Stimulated activated CD4-positive, alpha-beta T cell treated with anti-CD3 and anti-CD28 coated beads, Interleukin-4, amount 100 ng/mL, for 48 hours (primary cell): ENCODE measurements around the gene RUVBL1.

Source experiments
- DNase-seq, 2 donors: peaks; one replicate each; pipeline ENCODE4 v3.0.0-alpha.2; 2020; ENCODE audit warnings: low read depth in 2 of 2

Gene RUVBL1

GRCh38 chr3:128083396-128083795, 40.2 kb downstream of the RUVBL1 start:
- no peak for DNase-seq

- DNase-seq = no peak
Observed at GRCh38 chr3:128082546-128082945, 41.1 kb downstream of the RUVBL1 start.

- DNase-seq = no peak
Observed at GRCh38 chr3:128081846-128082245, 41.8 kb downstream of the RUVBL1 start.

GRCh38 chr3:128081226-128081625, 42.4 kb downstream of the RUVBL1 start:
- DNase-seq = no peak

GRCh38 chr3:128080323-128081080, 43.1 kb downstream of the RUVBL1 start:
- DNase-seq = no peak

GRCh38 chr3:128079823-128080222, 43.8 kb downstream of the RUVBL1 start:
- no peak for DNase-seq

- no peak for DNase-seq
Observed at GRCh38 chr3:128078875-128079274, 44.7 kb downstream of the RUVBL1 start.

GRCh38 chr3:128078322-128078721, 45.3 kb downstream of the RUVBL1 start:
- no peak for DNase-seq

GRCh38 chr3:128077665-128078064, 45.9 kb downstream of the RUVBL1 start:
- DNase-seq = no peak

- DNase-seq = no peak
Observed at GRCh38 chr3:128077202-128077624, 46.4 kb downstream of the RUVBL1 start.

- DNase-seq = peak in 1 of 2 donors; percentile 38
Observed at GRCh38 chr3:128076483-128077201, 47.0 kb downstream of the RUVBL1 start.

- peak; percentile 74 to 80 for DNase-seq
Observed at GRCh38 chr3:128075522-128076482, 47.8 kb downstream of the RUVBL1 start.

GRCh38 chr3:128074851-128075521, 48.6 kb downstream of the RUVBL1 start:
- DNase-seq = no peak

GRCh38 chr3:128073807-128074206, 49.8 kb downstream of the RUVBL1 start:
- no peak for DNase-seq

GRCh38 chr3:128073185-128073725, 50.4 kb downstream of the RUVBL1 start:
- no peak for DNase-seq

GRCh38 chr3:128072454-128073184, 51.0 kb downstream of the RUVBL1 start:
- DNase-seq = no peak

- DNase-seq = no peak
Observed at GRCh38 chr3:128071771-128072453, 51.7 kb downstream of the RUVBL1 start.

GRCh38 chr3:128070898-128071591, 52.6 kb downstream of the RUVBL1 start:
- no peak for DNase-seq

GRCh38 chr3:128069271-128069670, 54.3 kb downstream of the RUVBL1 start:
- no peak for DNase-seq
